Erythroblast (primary cell): ENCODE measurements around the gene SYNE2.

Experiments used
- GATA1 ChIP-seq: IDR thresholded peaks from 2 replicates; pipeline ENCODE4 v1.6.1; 2011; ENCODE audit warnings: low read depth, mild to moderate bottlenecking, control low read depth, low read length, moderate library complexity
- POLR2A ChIP-seq: IDR thresholded peaks from 2 replicates; pipeline ENCODE4 v1.6.1; 2011; ENCODE audit warnings: mild to moderate bottlenecking, low read length

- TF ChIP-seq POLR2A (no peak), GATA1 (no peak)
These were observed 392.7 kb downstream of the SYNE2 start for GRCh38 chr14:64245491-64245890.
